Measurements from ENCODE around the gene TEX35.

GRCh38 chr1:178489399-178489798 is 23.5 kb upstream of the TEX35 start:
- no peak for TF ChIP-seq TAF1 (IDR thresholded peaks at IDR 0.05; ENCODE audit: borderline replicate concordance, insufficient read depth, low read length)
- no peak for TF ChIP-seq SIN3A (IDR thresholded peaks at IDR 0.05; ENCODE audit: borderline replicate concordance, insufficient read depth, low read length)
